ENCODE measurements around the gene ADAMTS7. TPM values are rescaled to one million over a fixed set of nuclear protein-coding genes. Genes with fewer than 3 reads are reported as not detected.
"Not testable (repeated sequence)": the region's sequence is repeated elsewhere in the genome, so short reads cannot be mapped to it uniquely, and the experiment has no call there.

ADAMTS7 gene
- total and polyA plus RNA-seq, 5 donors from 2014 or later = not detected

DNA sequence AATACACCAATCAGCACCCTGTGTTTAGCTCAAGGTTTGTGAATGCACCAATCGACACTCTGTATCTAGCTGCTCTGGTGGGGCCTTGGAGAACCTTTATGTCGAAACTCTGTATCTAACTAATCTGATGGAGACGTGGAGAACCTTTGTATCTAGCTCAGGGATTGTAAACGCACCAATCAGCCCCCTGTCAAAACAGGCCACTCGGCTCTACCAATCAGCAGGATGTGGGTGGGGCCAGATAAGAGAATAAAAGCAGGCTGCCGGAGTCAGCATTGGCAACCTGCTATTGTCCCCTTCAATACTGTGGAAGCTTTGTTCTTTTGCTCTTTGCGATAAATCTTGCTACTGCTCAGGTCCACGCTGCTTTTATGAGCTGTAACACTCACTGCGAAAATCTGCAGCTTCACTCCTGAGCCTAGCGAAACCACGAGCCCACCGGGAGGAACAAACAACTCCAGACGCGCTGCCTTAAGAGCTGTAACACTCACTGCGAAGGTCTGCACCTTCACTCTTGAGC lies 36.2 kb upstream of the ADAMTS7 start:
- not testable (repeated sequence) for ATAC-seq (ENCODE audit: low read depth in 2 of 2)

DNA sequence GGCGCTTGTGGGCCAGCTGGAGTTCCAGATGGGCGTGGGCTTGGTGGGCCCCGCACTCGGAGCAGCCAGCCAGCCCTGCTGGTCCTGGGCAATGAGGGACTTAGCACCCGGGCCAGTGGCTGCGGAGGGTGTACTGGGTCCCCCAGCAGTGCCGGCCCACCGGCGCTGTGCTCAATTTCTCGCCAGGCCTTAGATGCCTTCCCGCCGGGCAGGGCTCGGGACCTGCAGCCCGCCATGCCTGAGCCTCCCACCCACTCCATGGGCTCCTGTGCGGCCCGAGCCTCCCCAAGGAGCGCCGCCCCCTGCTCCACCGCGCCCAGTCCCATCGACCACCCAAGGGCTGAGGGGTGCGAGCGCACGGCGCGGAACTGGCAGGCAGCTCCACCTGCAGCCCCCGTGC lies 35.6 kb upstream of the ADAMTS7 start:
- H3K27me3 Mint-ChIP-seq = peaks cover 12% of the 10 kb centered on the region
- not testable (repeated sequence) for H3K27ac ChIP-seq (ENCODE audit: insufficient read depth, low read length, poor library complexity, severe bottlenecking); H3K4me1 ChIP-seq (ENCODE audit: control insufficient read depth, insufficient read depth, low read length, poor library complexity, severe bottlenecking); H3K36me3 Mint-ChIP-seq; H3K4me3 Mint-ChIP-seq; H3K9me3 Mint-ChIP-seq; H3K4me1 Mint-ChIP-seq; ATAC-seq (ENCODE audit: low read depth in 2 of 2); H3K27me3 ChIP-seq (ENCODE audit: control insufficient read depth, insufficient read depth, low read length); H3K9me3 ChIP-seq (ENCODE audit: control insufficient read depth in 2 of 2, low read length in 2 of 2); H3K27ac Mint-ChIP-seq; H3K36me3 ChIP-seq (ENCODE audit: control insufficient read depth, insufficient read depth, low read length); H3K4me3 ChIP-seq (ENCODE audit: low read depth, low read length); DNase-seq

More for the DNA sequence above, 36.2 kb upstream of the ADAMTS7 start:
- peaks cover 12% of the 10 kb centered on the region for H3K27me3 Mint-ChIP-seq
- not testable (repeated sequence) for H3K4me1 Mint-ChIP-seq; H3K9me3 Mint-ChIP-seq; DNase-seq; H3K4me3 ChIP-seq (ENCODE audit: low read depth, low read length); H3K27ac ChIP-seq (ENCODE audit: insufficient read depth, low read length, poor library complexity, severe bottlenecking); H3K9me3 ChIP-seq (ENCODE audit: control insufficient read depth in 2 of 2, low read length in 2 of 2); H3K27ac Mint-ChIP-seq; H3K36me3 ChIP-seq (ENCODE audit: control insufficient read depth, insufficient read depth, low read length); H3K27me3 ChIP-seq (ENCODE audit: control insufficient read depth, insufficient read depth, low read length); H3K36me3 Mint-ChIP-seq; H3K4me3 Mint-ChIP-seq; H3K4me1 ChIP-seq (ENCODE audit: control insufficient read depth, insufficient read depth, low read length, poor library complexity, severe bottlenecking)

DNA sequence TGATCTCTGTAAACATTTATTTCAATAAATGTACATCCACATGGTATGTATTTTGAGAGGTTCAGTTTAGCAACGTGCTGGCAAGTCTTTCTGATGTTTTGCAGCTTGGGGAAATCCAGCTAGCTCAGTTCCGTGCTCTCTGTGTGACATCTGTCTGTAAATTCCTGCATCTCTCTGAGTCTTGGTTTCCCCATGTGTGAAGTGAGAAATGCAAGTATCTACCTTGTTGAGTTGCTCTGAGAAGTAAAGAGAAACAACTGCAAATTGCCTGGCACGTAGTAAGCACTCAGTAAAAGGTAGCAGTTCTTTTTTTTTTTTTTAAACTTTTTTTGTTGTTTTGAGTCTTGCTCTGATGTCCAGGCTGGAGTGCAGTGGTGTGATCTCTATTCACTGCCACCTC lies 31.3 kb upstream of the ADAMTS7 start:
- Histone ChIP-seq H3K4me3 (ENCODE audit: low read depth, low read length) (no peak overlapping the region), H3K27me3 (ENCODE audit: control insufficient read depth, insufficient read depth, low read length) (no peaks in the 10 kb centered on the region), H3K9me3 (ENCODE audit: control insufficient read depth in 2 of 2, low read length in 2 of 2) (no peaks in the 10 kb centered on the region), H3K27ac (ENCODE audit: insufficient read depth, low read length, poor library complexity, severe bottlenecking) (no peak overlapping the region), H3K4me1 (ENCODE audit: control insufficient read depth, insufficient read depth, low read length, poor library complexity, severe bottlenecking) (no peaks in the 10 kb centered on the region), H3K36me3 (ENCODE audit: control insufficient read depth, insufficient read depth, low read length) (no peaks in the 10 kb centered on the region)
- ATAC-seq (ENCODE audit: low read depth in 2 of 2) = no peak
- Mint-ChIP-seq H3K4me3 (no peak overlapping the region), H3K27ac (no peak overlapping the region), H3K27me3 (peaks cover 8% of the 10 kb centered on the region), H3K36me3 (no peaks in the 10 kb centered on the region), H3K9me3 (peaks cover 0 to 2% (median 0%) of the 10 kb centered on the region in 7 donors), H3K4me1 (no peaks in the 10 kb centered on the region)
- no peak for DNase-seq

GRCh38 chr15:78841891-78842290 lies 30.6 kb upstream of the ADAMTS7 start:
- H3K4me3 Mint-ChIP-seq = no peak overlapping the region
- peaks cover 0 to 2% (median 0%) of the 10 kb centered on the region in 7 donors for H3K9me3 Mint-ChIP-seq
- H3K27ac ChIP-seq (ENCODE audit: insufficient read depth, low read length, poor library complexity, severe bottlenecking) = no peak overlapping the region
- H3K27ac Mint-ChIP-seq = no peak overlapping the region
- H3K36me3 Mint-ChIP-seq = no peaks in the 10 kb centered on the region
- H3K4me1 ChIP-seq (ENCODE audit: control insufficient read depth, insufficient read depth, low read length, poor library complexity, severe bottlenecking) = no peaks in the 10 kb centered on the region
- no peaks in the 10 kb centered on the region for H3K4me1 Mint-ChIP-seq
- ATAC-seq (ENCODE audit: low read depth in 2 of 2) = no peak
- no peaks in the 10 kb centered on the region for H3K27me3 ChIP-seq (ENCODE audit: control insufficient read depth, insufficient read depth, low read length)
- DNase-seq = no peak
- H3K36me3 ChIP-seq (ENCODE audit: control insufficient read depth, insufficient read depth, low read length) = no peaks in the 10 kb centered on the region
- peaks cover 8% of the 10 kb centered on the region for H3K27me3 Mint-ChIP-seq
- no peak overlapping the region for H3K4me3 ChIP-seq (ENCODE audit: low read depth, low read length)
- no peaks in the 10 kb centered on the region for H3K9me3 ChIP-seq (ENCODE audit: control insufficient read depth in 2 of 2, low read length in 2 of 2)

- no peaks in the 10 kb centered on the region for H3K36me3 Mint-ChIP-seq
- no peak for DNase-seq
These were observed 30.1 kb upstream of the ADAMTS7 start for GRCh38 chr15:78841376-78841706.

GRCh38 chr15:78840661-78841375 lies 29.6 kb upstream of the ADAMTS7 start:
- Histone ChIP-seq H3K27me3 (ENCODE audit: control insufficient read depth, insufficient read depth, low read length) (no peaks in the 10 kb centered on the region), H3K4me3 (ENCODE audit: low read depth, low read length) (no peak overlapping the region), H3K36me3 (ENCODE audit: control insufficient read depth, insufficient read depth, low read length) (no peaks in the 10 kb centered on the region), H3K4me1 (ENCODE audit: control insufficient read depth, insufficient read depth, low read length, poor library complexity, severe bottlenecking) (no peaks in the 10 kb centered on the region), H3K9me3 (ENCODE audit: control insufficient read depth in 2 of 2, low read length in 2 of 2) (no peaks in the 10 kb centered on the region), H3K27ac (ENCODE audit: insufficient read depth, low read length, poor library complexity, severe bottlenecking) (no peak overlapping the region)
- no peaks in the 10 kb centered on the region for H3K4me1 Mint-ChIP-seq
- peaks cover 10% of the 10 kb centered on the region for H3K27me3 Mint-ChIP-seq
- no peak overlapping the region for H3K4me3 Mint-ChIP-seq
- H3K36me3 Mint-ChIP-seq = no peaks in the 10 kb centered on the region
- no peak overlapping the region for H3K27ac Mint-ChIP-seq
- DNase-seq = no peak
- no peak for ATAC-seq (ENCODE audit: low read depth in 2 of 2)
- H3K9me3 Mint-ChIP-seq = peaks cover 0 to 2% (median 0%) of the 10 kb centered on the region in 7 donors

More at GRCh38 chr15:78841376-78841706, 30.1 kb upstream of the ADAMTS7 start:
- no peak overlapping the region for H3K27ac Mint-ChIP-seq
- H3K9me3 ChIP-seq (ENCODE audit: control insufficient read depth in 2 of 2, low read length in 2 of 2) = no peaks in the 10 kb centered on the region
- ATAC-seq (ENCODE audit: low read depth in 2 of 2) = no peak
- no peak overlapping the region for H3K4me3 Mint-ChIP-seq
- no peaks in the 10 kb centered on the region for H3K4me1 Mint-ChIP-seq
- no peaks in the 10 kb centered on the region for H3K27me3 ChIP-seq (ENCODE audit: control insufficient read depth, insufficient read depth, low read length)
- H3K27me3 Mint-ChIP-seq = peaks cover 9% of the 10 kb centered on the region
- no peak overlapping the region for H3K27ac ChIP-seq (ENCODE audit: insufficient read depth, low read length, poor library complexity, severe bottlenecking)
- H3K36me3 ChIP-seq (ENCODE audit: control insufficient read depth, insufficient read depth, low read length) = no peaks in the 10 kb centered on the region
- no peaks in the 10 kb centered on the region for H3K4me1 ChIP-seq (ENCODE audit: control insufficient read depth, insufficient read depth, low read length, poor library complexity, severe bottlenecking)
- peaks cover 0 to 2% (median 0%) of the 10 kb centered on the region in 7 donors for H3K9me3 Mint-ChIP-seq
- H3K4me3 ChIP-seq (ENCODE audit: low read depth, low read length) = no peak overlapping the region

- not testable (repeated sequence) for H3K4me1 ChIP-seq (ENCODE audit: control insufficient read depth, insufficient read depth, low read length, poor library complexity, severe bottlenecking); H3K4me3 Mint-ChIP-seq; H3K9me3 ChIP-seq (ENCODE audit: control insufficient read depth in 2 of 2, low read length in 2 of 2); ATAC-seq (ENCODE audit: low read depth in 2 of 2); H3K27ac ChIP-seq (ENCODE audit: insufficient read depth, low read length, poor library complexity, severe bottlenecking); H3K27me3 Mint-ChIP-seq; H3K9me3 Mint-ChIP-seq; DNase-seq; H3K4me3 ChIP-seq (ENCODE audit: low read depth, low read length); H3K36me3 ChIP-seq (ENCODE audit: control insufficient read depth, insufficient read depth, low read length); H3K4me1 Mint-ChIP-seq; H3K36me3 Mint-ChIP-seq; H3K27me3 ChIP-seq (ENCODE audit: control insufficient read depth, insufficient read depth, low read length)
- H3K27ac Mint-ChIP-seq = peak overlapping the region in 1 of 3 donors; percentile 16
These were observed 27.9 kb upstream of the ADAMTS7 start for GRCh38 chr15:78839151-78839550.

- no peaks in the 10 kb centered on the region for H3K9me3 ChIP-seq (ENCODE audit: control insufficient read depth in 2 of 2, low read length in 2 of 2)
- no peaks in the 10 kb centered on the region for H3K4me1 ChIP-seq (ENCODE audit: control insufficient read depth, insufficient read depth, low read length, poor library complexity, severe bottlenecking)
- peaks cover 10% of the 10 kb centered on the region for H3K27me3 Mint-ChIP-seq
- no peak overlapping the region for H3K4me3 ChIP-seq (ENCODE audit: low read depth, low read length)
- H3K27ac ChIP-seq (ENCODE audit: insufficient read depth, low read length, poor library complexity, severe bottlenecking) = no peak overlapping the region
- ATAC-seq (ENCODE audit: low read depth in 2 of 2) (no peak), DNase-seq (no peak)
- H3K36me3 ChIP-seq (ENCODE audit: control insufficient read depth, insufficient read depth, low read length) = no peaks in the 10 kb centered on the region
- H3K27me3 ChIP-seq (ENCODE audit: control insufficient read depth, insufficient read depth, low read length) = no peaks in the 10 kb centered on the region
- H3K27ac Mint-ChIP-seq = peak overlapping the region in 1 of 3 donors; percentile 52
- H3K36me3 Mint-ChIP-seq = no peaks in the 10 kb centered on the region
- no peaks in the 10 kb centered on the region for H3K4me1 Mint-ChIP-seq
- no peak overlapping the region for H3K4me3 Mint-ChIP-seq
- H3K9me3 Mint-ChIP-seq = peaks cover 0 to 2% (median 0%) of the 10 kb centered on the region in 7 donors
These were observed 27.2 kb upstream of the ADAMTS7 start for GRCh38 chr15:78838489-78838888.

Measured in CD4-positive, CD25-positive, alpha-beta regulatory T cell (primary cell).